Measurements from ENCODE around the gene TSHZ2.

Gene TSHZ2

DNA sequence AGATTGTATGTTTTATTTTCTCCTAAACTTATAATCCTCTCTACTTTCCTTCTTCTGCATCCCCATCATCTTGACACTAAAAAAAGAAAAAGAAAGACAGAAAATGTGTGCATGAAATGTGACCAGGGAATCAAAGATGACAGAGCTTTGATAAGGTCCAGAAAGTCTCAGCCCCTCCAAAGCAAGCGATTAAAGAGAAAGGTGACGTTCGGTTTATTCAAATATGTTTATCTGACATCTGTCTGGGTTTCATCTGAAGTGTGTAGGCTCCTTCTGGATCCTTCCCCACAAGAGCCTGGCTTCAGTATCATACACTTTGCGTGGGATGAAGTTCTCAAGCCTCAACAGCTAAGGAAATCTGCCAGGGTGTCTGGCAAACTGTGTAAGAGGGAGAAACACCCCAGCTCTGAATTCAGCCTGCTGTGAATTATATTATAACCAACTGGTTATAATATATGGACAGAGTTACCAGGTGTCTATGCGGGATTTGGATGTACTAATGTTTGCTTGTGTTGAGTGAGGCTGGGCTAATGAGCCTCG lies 358.5 kb downstream of the TSHZ2 start:
- TF ChIP-seq, protein P1, sequence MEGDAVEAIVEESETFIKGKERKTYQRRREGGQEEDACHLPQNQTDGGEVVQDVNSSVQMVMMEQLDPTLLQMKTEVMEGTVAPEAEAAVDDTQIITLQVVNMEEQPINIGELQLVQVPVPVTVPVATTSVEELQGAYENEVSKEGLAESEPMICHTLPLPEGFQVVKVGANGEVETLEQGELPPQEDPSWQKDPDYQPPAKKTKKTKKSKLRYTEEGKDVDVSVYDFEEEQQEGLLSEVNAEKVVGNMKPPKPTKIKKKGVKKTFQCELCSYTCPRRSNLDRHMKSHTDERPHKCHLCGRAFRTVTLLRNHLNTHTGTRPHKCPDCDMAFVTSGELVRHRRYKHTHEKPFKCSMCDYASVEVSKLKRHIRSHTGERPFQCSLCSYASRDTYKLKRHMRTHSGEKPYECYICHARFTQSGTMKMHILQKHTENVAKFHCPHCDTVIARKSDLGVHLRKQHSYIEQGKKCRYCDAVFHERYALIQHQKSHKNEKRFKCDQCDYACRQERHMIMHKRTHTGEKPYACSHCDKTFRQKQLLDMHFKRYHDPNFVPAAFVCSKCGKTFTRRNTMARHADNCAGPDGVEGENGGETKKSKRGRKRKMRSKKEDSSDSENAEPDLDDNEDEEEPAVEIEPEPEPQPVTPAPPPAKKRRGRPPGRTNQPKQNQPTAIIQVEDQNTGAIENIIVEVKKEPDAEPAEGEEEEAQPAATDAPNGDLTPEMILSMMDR (IDR thresholded peaks at IDR 0.05), result no peak

DNA sequence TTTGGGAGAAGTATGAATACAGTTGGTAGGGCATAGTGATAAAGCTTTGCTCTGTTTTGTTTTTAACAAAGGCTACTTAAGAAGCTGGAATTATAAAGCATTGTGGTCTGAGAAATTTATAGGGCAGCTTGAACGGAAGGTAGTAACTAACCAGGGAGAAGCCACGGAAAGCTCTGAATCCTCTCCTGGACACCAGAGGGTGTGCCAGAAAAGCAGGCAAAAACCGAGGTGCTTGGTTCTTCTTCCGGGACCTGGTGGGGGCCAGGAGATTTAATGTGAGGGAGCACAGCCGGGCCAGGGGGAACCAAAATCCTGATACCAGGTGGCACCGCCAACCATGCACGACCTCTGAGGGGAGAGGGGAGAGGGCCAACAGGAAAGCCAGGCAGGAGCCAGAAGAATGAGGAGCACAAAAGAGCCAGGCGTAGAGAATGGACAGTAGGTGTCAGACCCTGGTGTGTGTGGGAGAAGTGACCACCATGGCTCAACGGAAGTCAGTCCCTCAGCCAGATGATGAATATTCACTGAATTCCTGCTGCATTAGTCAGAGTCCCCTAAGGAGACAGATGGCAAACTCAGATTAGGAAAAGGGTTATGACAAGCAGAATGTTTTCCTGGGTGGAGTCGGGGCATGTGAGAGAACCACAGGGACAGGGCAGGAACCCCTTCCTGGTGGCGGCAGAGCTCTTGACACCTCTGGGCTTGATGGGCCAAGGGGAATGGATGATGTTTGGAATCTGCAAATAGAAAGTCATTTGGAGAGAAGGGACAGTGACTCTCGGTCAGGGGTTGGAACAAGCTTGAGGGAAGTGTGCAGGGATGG lies 359.2 kb downstream of the TSHZ2 start:
- TF ChIP-seq, protein P1 (IDR thresholded peaks at IDR 0.05), result no peak

DNA sequence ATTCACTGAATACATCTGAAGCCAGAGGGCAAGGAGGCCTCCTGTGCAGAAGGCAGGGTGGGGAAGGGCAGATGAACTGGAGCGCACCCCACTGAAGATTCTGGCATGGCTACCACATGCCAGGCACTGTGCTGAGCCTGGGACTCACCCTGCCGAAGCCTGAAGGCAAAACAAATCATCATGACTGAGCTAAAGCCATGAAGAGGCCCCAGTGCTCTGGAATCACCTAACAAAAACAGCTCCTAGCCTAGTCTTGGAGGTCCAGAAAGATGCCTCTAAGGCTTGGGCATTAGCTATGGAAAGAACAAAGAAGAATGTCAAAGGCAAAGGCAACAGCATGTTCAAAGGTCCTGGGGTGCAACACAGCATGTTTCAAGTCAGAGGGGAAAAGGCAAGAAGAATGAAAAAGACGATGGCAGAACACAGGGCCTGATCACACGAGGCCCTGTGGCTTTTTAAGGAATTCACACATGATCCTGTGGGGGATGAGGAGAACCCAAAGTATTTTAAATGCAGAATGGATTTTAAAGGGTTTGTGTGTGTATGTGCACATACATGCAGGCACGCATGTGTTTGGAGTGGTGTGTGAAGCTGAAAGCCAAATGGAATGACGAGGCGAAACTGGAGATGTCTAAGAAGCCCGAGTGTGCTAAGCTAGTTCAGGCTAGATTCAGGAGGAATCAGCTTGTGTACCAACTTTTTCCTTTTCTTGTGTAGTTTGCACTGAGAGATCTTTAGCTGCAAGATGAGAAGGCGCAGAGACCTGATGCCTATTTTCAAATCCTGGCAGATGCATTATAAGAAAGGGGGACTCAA lies 360.1 kb downstream of the TSHZ2 start:
- TF ChIP-seq, protein P1 (IDR thresholded peaks at IDR 0.05), result no peak

DNA sequence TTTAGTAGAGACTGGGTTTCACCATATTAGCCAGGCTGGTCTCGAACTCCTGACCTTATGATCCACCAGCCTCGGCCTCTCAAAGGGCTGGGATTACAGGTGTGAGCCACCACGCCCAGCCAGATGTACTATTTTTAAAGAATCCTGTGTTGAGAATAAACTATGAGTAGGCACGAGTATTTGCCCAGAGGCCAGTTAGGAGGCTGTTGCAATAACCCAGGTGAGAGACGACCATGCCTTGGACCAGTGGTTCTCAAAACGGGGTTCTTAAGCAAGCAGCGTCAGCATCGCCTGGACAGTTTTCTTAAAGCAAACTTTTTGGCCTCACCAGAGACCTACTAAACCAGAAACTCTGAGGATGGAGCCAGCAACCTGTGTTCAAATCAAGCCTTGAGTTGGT lies 362.7 kb downstream of the TSHZ2 start:
- TF ChIP-seq, protein P1 (IDR thresholded peaks at IDR 0.05), result no peak

DNA sequence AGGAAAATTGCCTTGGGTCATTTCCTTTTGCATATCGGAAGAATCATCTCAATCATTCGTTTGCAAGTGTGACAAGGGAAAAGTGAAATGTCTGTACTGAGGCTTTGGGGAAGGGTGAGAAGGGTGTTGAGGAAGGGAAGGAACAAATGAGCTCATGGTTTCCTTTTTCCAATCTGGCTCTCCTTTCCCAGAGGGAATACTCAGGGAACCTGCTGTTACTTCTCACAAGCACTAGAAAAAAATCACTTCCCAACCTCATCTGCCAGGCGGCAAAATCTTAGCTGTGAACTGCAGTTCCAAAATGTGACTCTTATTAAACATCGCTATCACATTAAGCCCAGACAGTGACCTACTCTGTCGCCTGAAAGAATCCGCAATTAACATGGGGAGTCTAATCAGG lies 363.4 kb downstream of the TSHZ2 start:
- TF ChIP-seq, protein P1 (IDR thresholded peaks at IDR 0.05), result no peak

DNA sequence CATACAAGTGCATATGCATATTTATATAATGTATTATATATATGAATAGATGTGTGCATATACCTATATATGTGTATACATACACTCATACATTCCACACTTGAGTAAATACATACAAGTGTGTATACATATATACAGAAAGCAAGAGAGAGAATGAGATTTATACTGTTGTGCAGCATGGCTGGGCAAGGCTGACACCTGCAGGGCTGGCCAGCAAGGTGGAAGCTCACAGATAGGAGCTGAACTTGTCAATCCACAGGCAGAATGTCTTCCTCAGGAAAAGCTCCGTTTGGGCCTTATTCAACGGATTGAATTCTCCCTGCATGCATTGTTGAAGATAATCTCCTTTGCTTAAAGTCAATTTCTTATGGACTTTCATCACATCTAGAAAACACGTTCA lies 364.7 kb downstream of the TSHZ2 start:
- TF ChIP-seq, protein P1 (IDR thresholded peaks at IDR 0.05), result peak; percentile 56

DNA sequence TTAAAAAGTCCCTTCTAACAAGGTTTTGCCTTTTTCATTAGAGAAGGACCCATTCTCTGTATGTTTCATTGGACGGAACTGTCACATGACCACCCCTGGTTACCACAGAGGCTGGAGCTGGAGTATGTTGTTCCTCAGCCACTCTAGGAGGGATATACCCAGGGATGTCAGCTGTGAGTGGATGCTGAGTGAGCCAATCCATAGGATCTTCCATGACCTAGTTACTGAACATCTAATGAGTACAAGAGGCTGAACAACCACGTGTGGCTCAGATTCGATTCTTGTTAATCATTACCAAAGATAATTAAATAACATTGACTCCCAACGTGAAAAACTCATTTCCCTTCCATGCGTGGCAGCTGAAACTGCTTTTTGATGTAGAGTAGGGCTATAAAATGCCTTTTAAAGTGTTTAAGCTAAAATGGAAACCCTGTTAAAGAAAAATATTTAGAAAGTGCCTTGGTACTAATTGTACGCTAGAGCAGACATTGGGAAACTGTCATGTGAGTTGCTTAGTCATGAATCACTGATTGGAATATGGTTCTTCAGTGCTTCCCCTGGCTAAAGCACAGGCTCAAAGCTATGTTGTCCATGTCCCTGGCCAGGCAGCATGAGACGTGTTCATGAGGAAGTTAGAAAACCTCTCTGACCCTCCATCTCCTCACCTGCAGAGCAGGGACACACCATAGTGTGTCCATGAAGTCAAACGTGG lies 365.4 kb downstream of the TSHZ2 start:
- TF ChIP-seq, protein P1 (IDR thresholded peaks at IDR 0.05), result no peak
